ENCODE results near the gene ZSCAN22.

ZSCAN22 gene

DNA sequence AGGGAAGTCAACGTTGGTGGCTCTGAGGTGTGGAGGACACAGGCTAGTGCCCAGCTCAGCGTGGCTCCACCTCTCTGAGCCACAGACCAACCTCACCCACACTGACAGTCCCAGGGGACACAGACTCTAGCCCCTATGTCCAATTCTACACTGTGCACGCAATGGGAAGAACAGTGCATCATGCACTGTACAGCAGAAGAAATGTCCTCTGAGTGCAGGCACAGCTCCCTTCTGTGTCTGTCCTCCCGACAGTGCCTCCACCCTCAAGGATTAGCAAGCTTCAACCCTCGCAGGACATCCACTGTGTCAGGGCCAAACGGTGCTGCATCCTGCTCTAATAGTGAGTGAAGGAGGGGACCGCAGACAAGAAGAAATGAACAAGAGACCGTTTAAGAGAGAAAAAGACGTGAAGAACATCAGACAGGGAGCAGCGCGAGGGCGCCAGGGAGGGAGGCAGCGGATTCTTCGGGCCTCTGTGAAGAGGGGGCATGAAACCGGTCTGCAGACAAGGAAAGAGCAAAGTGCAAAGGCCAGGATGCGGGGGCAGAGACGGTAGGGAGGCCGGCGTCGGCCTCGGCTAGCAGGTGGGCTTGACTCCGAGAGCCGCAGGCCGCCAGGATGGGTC is 53.4 kb downstream of the ZSCAN22 start:
- no peak for DNase-seq

DNA sequence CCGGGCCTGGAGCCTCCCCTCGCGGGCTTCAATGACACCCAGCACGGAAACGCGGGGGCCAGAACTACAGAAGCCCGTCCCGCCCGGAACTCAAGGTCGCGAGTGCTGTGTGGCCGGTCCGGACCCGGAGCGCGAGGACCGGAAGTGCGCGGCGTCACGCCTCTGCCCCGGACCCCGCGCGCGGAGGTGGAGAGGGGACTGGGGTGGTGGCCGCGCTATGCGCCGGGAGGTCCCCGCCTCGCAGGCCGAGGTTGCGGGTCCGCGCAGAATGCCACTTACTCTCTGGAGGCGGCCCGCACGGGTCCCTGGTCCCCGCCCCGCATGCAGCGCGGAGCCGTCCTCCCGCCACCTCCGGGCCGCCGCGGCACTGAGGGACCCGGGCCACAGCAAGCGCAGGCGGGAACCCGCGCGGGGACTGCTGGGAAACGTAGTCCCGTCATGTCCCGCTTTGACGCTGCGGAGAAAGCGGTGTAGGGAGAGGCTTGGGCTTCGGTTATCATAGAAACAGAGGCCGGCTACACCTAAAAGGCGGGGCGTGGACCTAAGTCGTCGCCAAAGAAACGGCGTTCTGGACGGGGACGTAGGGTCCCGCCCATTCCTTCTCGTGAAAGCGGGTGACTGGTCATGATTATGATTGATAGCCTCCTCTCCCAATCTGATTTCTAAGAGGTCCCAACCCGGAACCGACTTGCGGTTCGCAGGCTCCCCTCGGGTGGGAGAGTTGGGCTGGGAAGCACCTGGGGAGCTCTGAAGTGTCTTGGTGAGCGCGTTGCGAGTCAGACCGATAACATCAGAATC is 54.1 kb downstream of the ZSCAN22 start, which contains the start of gene ZNF837:
Gene ZNF837 (minus strand): TSS at position 369 of the 798 bp plus-strand sequence. CDS start 11,698 bp downstream, outside the sequence.
- peak; percentile 100 for DNase-seq

DNA sequence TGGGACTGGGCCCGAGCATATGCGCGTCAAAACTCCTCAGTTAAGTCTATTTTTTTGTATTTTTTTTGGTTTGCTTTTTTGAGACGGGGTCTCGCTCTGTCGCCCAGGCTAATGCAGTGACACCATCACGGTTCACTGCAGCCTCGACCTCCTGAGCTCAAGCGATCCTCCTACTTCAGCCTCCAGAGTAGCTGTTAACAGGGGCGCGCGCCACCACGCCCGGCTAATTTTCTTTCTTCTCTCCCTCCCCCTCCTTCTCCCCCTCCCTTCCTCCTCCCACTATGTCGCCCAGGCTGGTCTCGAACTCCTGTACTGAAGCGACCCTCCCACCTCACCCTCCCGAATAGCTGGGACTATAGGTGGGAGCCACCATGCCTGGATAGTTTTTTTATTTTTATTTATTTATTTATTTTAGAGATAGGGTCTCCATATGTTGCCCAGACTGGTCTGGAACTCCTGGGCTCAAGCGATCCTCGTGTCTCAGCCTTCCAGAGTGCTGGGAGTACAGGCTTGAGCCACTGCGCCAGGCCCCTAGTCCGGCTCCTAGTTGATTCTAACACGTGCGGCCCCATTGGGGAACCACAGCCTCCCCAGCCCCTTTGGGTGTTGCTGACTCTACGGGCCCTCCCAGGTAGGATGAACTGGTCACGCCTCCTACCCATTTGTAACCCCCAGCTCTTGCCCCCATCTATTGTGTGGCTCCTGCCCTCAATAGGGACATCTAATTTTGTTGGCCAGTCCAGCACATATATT is 54.8 kb downstream of the ZSCAN22 start:
- no peak for DNase-seq

DNA sequence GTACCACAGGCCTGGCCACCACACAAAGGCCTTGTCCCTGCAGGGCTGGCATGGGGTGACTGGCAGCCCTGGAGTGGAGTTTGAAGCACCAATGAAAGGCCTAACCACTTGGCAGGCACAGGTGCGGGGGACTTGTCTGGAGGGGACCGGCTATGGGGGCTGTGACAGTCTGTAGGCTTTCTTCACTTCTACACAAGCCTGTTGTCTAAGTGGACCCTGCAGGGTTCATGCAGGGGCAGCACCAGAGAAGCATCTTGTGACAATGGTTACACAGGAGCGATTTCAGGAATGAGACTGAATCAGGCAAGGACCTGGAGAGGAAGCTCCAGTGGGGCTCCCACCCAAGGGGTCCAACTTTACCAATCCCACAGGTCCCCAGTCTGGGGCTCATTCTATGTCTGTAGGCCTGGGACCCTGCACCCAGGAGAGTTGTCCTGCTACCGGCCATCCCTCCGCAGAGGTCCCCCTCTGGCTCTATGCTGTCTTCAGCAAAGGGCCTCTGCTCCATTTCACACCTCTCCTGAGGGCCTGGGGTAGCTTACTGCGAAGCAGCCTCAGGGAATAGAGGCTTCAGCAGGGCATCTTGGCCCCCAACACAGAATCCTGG is 56.3 kb downstream of the ZSCAN22 start:
- DNase-seq: no peak

DNA sequence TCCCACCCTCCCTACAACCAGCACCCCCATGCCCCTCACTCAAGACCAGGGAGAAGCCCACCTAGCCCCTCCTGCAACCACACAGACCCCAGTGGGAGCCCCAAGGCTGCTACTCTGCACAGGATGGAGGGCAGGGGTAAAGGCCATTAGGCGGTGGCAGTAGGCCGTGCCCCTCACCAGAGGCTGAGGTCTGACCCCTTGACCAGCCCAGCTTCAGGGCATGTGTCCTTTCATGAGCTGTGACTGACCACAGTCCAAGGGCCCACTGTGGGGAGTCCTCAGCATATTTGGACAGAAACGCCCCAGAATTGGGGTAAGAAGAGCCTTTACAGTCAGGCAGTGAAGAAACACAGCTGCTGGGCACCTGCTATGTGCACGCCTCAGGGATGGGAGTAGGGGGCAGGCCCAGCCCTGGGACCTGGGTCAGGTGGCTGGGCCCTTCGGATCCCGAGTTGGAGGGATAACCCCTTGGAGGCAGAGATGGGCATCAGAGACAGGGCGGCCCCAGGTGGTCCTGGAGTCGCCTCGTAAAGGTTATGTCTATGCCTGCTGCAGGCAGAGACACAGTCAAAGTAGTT is 58.6 kb downstream of the ZSCAN22 start:
- DNase-seq: no peak

DNA sequence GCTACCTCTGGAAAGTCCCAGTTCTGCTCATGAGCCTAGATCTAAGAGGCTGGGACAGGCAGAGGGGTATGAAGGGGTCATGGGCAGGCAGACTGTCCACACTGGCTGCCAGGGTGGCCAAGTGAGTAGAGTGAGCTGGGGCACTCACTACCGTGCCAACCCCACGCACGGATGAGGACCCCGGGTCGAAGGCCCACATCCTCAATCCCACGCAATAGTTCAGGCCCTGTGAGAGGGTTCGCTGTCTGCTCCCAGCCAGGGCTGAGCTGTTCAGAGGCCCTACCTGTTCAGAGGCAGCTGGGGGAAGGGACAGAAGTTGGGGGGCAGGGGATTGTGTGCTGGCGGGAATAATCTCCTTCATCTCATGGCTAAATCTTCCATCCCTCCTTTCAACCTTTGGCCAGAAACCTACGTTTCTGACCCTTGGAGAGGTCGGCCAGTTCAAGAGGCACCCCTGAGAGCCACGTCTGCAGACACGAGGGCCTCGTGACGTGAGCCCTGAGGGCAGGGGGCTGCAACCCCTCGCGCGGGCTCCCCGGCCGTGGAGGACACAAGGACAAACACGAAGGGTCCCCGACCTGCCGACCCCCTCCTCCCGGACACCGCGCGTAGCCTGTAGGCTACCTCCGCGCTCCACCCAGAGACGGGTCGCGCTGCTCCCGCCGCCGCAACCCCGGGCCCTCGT is 59.2 kb downstream of the ZSCAN22 start:
- no peak for DNase-seq

DNA sequence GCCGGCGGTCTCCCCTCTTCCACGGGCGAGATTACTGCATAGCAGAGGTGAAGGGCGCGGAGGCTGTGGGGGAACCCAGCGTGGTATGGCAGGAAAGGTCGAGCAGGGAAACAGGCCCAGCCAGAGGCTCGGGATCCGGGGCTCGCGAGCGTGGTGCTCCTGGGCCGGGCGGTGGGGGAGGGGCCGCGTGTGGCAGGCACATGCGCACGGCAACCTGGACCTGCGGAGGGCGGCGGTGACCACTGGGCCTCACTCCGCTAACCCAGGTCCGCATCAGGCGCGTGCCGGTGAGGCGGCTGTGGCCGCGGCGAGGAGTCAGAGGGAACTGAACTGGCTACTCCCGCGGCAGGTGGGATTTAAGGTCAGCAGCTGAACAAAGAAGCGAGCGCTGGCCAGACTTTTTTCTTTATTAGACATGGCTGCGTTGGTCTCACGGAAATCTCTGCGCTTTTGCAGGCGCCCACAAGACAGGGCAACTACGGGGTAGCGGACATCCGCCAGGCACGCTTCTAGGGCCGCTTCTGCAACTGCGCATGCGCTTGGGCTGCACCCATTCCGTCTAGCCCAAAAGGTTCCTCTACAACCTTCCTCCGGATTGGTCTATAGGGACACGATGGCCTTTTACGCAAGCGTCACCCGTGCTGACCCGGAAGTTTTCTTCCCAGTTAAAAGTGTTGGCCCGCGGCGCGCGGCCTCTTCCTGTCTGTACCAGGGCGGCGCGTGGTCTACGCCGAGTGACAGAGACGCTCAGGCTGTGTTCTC is 60.0 kb downstream of the ZSCAN22 start, which contains the start of gene RPS5:
Gene RPS5 (plus strand): TSS at position 694 of the 762 bp plus-strand sequence. CDS start 869 bp downstream, outside the sequence.
- peak; percentile 97 for DNase-seq

DNA sequence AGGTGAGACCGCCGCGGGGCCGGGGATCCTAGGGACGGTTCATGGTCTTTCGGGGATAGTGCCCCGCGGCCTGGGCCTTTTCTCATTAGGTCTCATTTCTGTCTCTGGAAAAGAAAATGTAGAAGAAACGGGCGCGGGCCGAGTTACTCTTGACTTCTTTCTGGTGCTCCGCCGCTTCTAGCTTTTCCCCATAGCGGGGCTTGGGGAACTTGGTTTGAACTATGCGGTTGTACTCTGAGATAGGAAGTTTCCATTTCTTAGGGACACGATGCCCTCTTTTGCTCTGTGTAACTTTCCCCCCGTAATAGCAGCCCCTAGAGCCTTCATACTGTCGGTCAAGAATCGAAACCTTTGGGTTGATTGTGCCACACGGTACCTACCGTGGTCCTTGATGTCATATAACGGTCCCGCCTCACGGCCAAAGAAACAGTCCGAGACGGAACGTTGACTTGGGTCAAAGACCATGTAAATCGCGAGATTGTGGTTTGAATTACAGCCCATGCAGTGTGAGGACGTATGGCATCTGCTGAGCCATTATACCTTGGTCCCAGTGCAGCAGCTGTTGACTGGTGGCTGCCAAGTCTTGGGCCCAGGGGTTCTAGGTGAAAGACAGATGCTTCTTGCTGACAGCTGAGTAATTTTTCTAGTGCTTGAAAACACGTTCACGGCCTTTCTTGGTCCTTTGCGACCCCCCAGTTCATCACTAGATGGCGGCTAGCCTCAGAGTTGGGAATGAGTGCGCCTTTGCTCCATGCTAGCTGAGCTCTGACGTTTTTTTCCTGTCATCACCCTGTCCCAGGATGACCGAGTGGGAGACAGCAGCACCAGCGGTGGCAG is 60.8 kb downstream of the ZSCAN22 start:
- DNase-seq: no peak

DNA sequence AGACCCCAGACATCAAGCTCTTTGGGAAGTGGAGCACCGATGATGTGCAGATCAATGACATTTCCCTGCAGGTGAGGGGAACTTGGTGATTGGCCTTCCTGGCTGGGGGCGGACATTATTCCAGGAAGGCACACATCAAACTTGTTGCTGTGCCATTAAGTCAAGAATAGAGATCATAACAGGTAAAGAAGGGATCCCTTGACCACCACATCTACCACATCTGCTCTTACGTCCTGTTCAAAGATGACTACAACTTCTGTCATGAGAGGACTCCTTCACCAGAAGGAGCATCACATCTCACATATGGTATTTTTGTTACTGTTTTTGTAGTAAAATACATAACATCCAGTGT is 61.4 kb downstream of the ZSCAN22 start:
- DNase-seq: no peak

Data from NCI-H2029 (cell line).